Effector memory CD4-positive, alpha-beta T cell (primary cell): ENCODE data around the gene RIMS3.

Experiments
- DNase-seq, 3 donors: peaks; one replicate each; pipeline ENCODE4 v3.0.0-alpha.2; 2020
- H3K27ac ChIP-seq: 2 replicates; pipeline ENCODE4 v1.7.0; 2013; ENCODE audit warnings: mild to moderate bottlenecking, low read length, moderate library complexity; ENCODE audit not compliant: insufficient read depth, poor library complexity, severe bottlenecking
- H3K27me3 ChIP-seq: replicated peaks from 2 replicates; pipeline ENCODE4 v1.7.0; 2013; ENCODE audit warnings: mild to moderate bottlenecking, low read length; ENCODE audit not compliant: insufficient read depth, control insufficient read depth, poor library complexity, severe bottlenecking
- H3K36me3 ChIP-seq: 2 replicates; pipeline ENCODE4 v1.7.0; 2013; ENCODE audit warnings: mild to moderate bottlenecking, low read length, moderate library complexity; ENCODE audit not compliant: control insufficient read depth, insufficient read depth
- H3K4me1 ChIP-seq: 2 replicates; pipeline ENCODE4 v1.7.0; 2013; ENCODE audit warnings: low read length, mild to moderate bottlenecking; ENCODE audit not compliant: control insufficient read depth, insufficient read depth, poor library complexity, severe bottlenecking
- H3K4me3 ChIP-seq: 2 replicates; pipeline ENCODE4 v1.7.0; 2013; ENCODE audit warnings: low read length, low read depth, mild to moderate bottlenecking; ENCODE audit not compliant: insufficient read depth, poor library complexity, severe bottlenecking
- H3K9me3 ChIP-seq: 2 replicates; pipeline ENCODE4 v1.7.0; 2013; ENCODE audit warnings: mild to moderate bottlenecking, low read length, moderate library complexity; ENCODE audit not compliant: control insufficient read depth

RIMS3 gene

DNA sequence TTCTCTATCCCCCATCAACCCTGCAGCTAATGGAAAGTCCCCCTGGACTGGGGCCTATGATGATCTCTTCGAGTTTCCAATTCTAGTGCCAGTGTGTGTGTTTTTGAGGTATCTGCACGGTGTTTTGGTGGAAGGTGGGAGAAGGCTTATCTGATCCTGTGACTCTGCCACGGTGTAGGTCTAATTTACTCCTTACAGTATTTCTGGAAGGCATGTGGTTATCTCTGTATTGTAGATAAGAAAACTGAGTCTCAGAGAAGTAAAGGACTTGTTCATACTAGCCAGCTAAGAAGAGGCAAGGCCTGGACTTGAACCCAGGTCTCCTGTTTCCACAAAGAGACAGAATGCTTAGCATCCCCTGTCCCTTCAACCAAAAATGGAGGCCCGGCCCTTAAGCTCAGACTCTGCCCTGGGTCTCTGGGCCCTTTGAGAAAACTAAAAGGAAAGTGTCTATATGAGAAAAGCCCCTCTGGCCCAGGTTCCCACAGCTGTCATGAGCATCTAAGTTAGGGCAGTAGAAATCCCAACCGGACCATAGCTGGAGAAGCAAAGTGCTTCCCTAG is 20.3 kb downstream of the RIMS3 start:
- Histone ChIP-seq H3K36me3 (no peaks in the 10 kb centered on the region), H3K27me3 (no peaks in the 10 kb centered on the region), H3K4me1 (no peaks in the 10 kb centered on the region), H3K27ac (no peak overlapping the region), H3K4me3 (no peak overlapping the region), H3K9me3 (no peaks in the 10 kb centered on the region)
- no peak for DNase-seq

- H3K4me1 ChIP-seq, result no peaks in the 10 kb centered on the region
- H3K9me3 ChIP-seq, result no peaks in the 10 kb centered on the region
- no peak overlapping the region for H3K4me3 ChIP-seq
- H3K27ac ChIP-seq, result no peak overlapping the region
- no peaks in the 10 kb centered on the region for H3K27me3 ChIP-seq
- H3K36me3 ChIP-seq, result no peaks in the 10 kb centered on the region
- no peak for DNase-seq
These were observed 23.8 kb downstream of the RIMS3 start for GRCh38 chr1:40641601-40642242.

DNA sequence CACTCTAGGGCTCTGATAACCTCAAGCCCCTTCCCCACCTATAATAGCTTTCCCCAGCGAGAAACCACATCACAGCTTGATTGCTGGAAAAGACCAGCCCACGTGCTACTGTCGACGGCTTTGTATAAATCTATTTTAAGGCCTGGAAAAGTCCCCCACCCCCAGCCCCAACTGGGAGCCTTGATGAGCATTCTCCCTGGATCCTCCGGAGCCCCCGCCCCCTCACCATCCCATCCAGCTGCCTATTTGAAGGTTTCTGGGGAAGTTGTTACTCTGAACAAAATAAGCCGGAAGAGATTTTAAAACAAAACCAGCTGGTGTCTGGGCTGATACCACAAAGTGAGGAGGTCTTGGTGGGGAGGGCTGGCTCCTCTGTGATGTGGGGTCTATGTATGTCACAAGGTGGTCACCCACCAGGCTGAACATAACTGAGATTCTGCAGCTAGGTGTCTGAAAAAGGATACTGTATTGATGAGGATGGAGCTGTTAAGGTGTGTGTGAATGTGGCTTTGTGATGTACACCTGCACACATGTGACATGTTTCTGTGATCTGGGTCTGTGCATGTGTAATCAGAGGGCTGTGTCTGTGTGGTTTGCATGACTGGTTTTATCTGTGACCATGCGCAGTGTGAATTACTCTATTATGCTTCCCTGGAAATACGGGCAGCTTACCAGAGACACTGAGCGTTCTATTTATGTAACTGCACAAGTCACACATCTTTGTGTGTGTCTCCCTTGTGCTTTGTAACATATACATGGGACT is 25.0 kb downstream of the RIMS3 start:
- H3K36me3 ChIP-seq, result no peaks in the 10 kb centered on the region
- H3K27me3 ChIP-seq, result no peaks in the 10 kb centered on the region

GRCh38 chr1:40638097-40639036 is 27.1 kb downstream of the RIMS3 start:
- DNase-seq, result no peak
- Histone ChIP-seq H3K9me3 (no peaks in the 10 kb centered on the region), H3K4me1 (no peaks in the 10 kb centered on the region), H3K4me3 (no peak overlapping the region), H3K27me3 (no peaks in the 10 kb centered on the region), H3K27ac (no peak overlapping the region), H3K36me3 (no peaks in the 10 kb centered on the region)

More for the DNA sequence above, 25.0 kb downstream of the RIMS3 start:
- Histone ChIP-seq H3K4me1 (no peaks in the 10 kb centered on the region), H3K9me3 (no peaks in the 10 kb centered on the region), H3K27ac (no peak overlapping the region), H3K4me3 (no peak overlapping the region)
- DNase-seq, result no peak

DNA sequence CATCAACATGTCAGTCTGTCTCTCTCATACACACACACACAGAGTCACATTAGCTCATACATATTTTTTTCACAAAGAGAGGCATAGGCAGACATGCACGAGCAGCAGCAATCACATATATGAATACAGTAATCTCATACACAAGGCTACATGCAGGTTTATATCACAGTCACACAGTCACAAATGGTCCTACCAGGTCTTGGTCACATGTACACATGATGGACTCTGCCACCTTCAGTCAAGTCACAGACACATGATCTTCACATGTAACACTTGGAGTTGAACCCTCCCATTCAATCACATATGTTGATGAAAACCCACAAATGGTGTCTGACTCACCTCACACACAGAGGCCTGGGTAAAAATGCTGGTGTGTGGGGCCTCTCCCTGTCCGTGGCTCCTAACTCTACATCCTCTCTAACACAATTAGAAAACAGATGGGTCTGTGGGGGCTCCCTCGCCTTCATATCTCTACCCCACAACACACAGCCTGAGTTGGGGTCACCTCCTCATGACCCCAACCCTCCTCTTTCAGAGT is 27.9 kb downstream of the RIMS3 start:
- H3K4me3 ChIP-seq, result no peak overlapping the region
- DNase-seq, result no peak
- no peak overlapping the region for H3K27ac ChIP-seq
- H3K36me3 ChIP-seq, result no peaks in the 10 kb centered on the region
- H3K27me3 ChIP-seq, result no peaks in the 10 kb centered on the region
- no peaks in the 10 kb centered on the region for H3K9me3 ChIP-seq
- no peaks in the 10 kb centered on the region for H3K4me1 ChIP-seq

GRCh38 chr1:40636777-40637176 is 28.7 kb downstream of the RIMS3 start:
- no peak for DNase-seq
- Histone ChIP-seq H3K4me1 (no peaks in the 10 kb centered on the region), H3K4me3 (no peak overlapping the region), H3K27ac (no peak overlapping the region), H3K9me3 (no peaks in the 10 kb centered on the region), H3K27me3 (no peaks in the 10 kb centered on the region), H3K36me3 (no peaks in the 10 kb centered on the region)

DNA sequence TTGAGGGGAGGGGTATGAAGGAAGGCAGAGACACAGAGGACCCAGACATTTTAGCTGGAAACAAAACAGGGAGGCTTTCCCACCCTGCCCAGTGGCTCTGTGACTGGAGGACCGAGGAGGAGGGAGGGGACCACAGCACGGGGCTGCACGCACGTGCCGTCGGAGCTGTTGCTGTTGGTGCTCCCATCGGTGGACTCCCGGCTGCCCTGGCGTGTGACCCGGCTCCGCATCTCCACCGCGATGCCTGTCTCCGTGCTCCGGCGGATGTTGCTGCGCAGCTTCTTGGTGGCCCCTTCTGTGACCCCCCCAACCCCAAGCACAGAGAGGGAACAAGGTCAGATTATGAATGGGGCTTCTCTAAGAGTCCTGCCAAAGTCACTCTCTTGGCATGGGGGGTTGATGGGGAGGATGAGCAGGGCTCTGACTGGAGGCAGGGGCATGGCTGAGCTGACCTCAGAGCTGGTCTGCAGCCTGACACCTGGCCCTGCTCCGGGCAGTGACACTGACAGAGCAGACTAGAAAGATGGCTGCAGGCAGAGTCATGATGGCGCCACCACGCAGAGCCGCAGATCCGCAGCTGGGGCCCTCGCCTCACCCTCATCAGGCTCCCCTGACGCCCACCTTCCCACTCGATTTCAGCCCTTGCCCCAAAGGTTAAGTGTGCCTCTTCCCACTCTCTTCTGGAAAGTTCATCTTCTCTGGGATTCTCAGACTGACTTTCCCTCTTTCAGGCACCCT is 29.6 kb downstream of the RIMS3 start:
- H3K9me3 ChIP-seq, result no peaks in the 10 kb centered on the region
- no peak overlapping the region for H3K27ac ChIP-seq
- no peaks in the 10 kb centered on the region for H3K36me3 ChIP-seq
- H3K4me1 ChIP-seq, result no peaks in the 10 kb centered on the region
- H3K27me3 ChIP-seq, result no peaks in the 10 kb centered on the region
- no peak for DNase-seq
- no peak overlapping the region for H3K4me3 ChIP-seq

- Histone ChIP-seq H3K4me3 (no peak overlapping the region), H3K36me3 (no peaks in the 10 kb centered on the region), H3K4me1 (no peaks in the 10 kb centered on the region), H3K27ac (no peak overlapping the region), H3K27me3 (no peaks in the 10 kb centered on the region), H3K9me3 (no peaks in the 10 kb centered on the region)
- DNase-seq, result no peak
These were observed 30.4 kb downstream of the RIMS3 start for GRCh38 chr1:40634901-40635655.
